WTC11 (cell line): ENCODE measurements around the gene NLRX1. TPM values are rescaled to one million over a fixed set of nuclear protein-coding genes. Genes with fewer than 3 reads are reported as not detected.
A peak's percentile ranks its signal among the peaks of the same experiment; 100 is the strongest.
"Not testable (repeated sequence)": the region's sequence is repeated elsewhere in the genome, so short reads cannot be mapped to it uniquely, and the experiment has no call there.

Experiments
- ATAC-seq: fragments of 200-7000 bp; cut with Tn5 transposase; 2 replicates; pipeline ENCODE4 v1.10.0; 2021; ENCODE audit warnings: mild to moderate bottlenecking, moderate library complexity
- CTCF ChIA-PET: fragments of 300-600 bp; sonication (Branson Sonifier 250); formaldehyde crosslinking; loops from one replicate; lab custom pipeline; 2021; ENCODE audit warnings: antibody characterized with exemption; lab: Charles Lee
- POLR2A ChIA-PET: fragments of 350-600 bp; sonication (Branson Sonifier 250); formaldehyde crosslinking; loops from one replicate; lab custom pipeline; 2021; ENCODE audit warnings: antibody characterized with exemption; lab: Charles Lee
- DNase-seq: peaks from one replicate; pipeline ENCODE4 v3.0.0; 2021; ENCODE audit warnings: low spot score
- H3K27ac Mint-ChIP-seq: 2 replicates; pipeline ENCODE4 v1.8.0; 2021; ENCODE audit warnings: mixed read lengths
- H3K27me3 Mint-ChIP-seq: 2 replicates; pipeline ENCODE4 v1.8.0; 2021; ENCODE audit warnings: low read depth, mild to moderate bottlenecking, moderate library complexity, mixed read lengths
- H3K36me3 Mint-ChIP-seq: 2 replicates; pipeline ENCODE4 v1.8.0; 2021; ENCODE audit warnings: mixed read lengths
- H3K4me1 Mint-ChIP-seq: 2 replicates; pipeline ENCODE4 v1.8.0; 2022; ENCODE audit warnings: mixed read lengths
- H3K4me3 Mint-ChIP-seq: 2 replicates; pipeline ENCODE4 v1.8.0; 2021; ENCODE audit warnings: mild to moderate bottlenecking, moderate library complexity, mixed read lengths
- H3K9me3 Mint-ChIP-seq: 2 replicates; pipeline ENCODE4 v1.8.0; 2021; ENCODE audit warnings: mixed read lengths
- MXD4 ChIP-seq: fragments of 250-450 bp; sonication (Bioruptor Pico); IDR thresholded peaks from 2 replicates; pipeline ENCODE4 v1.8.0; 2021; ENCODE audit warnings: mild to moderate bottlenecking, moderate library complexity, borderline replicate concordance
- NFYB ChIP-seq: sonication (generic); formaldehyde crosslinking; conservative IDR thresholded peaks from 2 replicates; pipeline ENCODE4 v1.8.0; 2022; ENCODE audit warnings: low read depth, missing genetic modification reagents
- total RNA-seq: library from RNA; stranded (reverse); gene quantifications from 3 replicates; pipeline ENCODE4 v1.2.3, GENCODE V29; 2021
- TF ChIP-seq, protein P1 (sequence below): sonication (generic); formaldehyde crosslinking; conservative IDR thresholded peaks from 2 replicates; pipeline ENCODE4 v1.8.1; 2022; ENCODE audit warnings: mild to moderate bottlenecking, missing genetic modification reagents
- TF ChIP-seq, protein P2 (sequence below): sonication (generic); formaldehyde crosslinking; IDR thresholded peaks from 2 replicates; pipeline ENCODE4 v1.8.1; 2023; ENCODE audit warnings: mild to moderate bottlenecking, missing genetic modification reagents, moderate library complexity
- TF ChIP-seq, protein P3 (sequence below): sonication (generic); formaldehyde crosslinking; IDR thresholded peaks from 2 replicates; pipeline ENCODE4 v1.8.0; 2022; ENCODE audit warnings: missing genetic modification reagents
- TF ChIP-seq, protein P4 (sequence below): sonication (generic); formaldehyde crosslinking; IDR thresholded peaks from 2 replicates; pipeline ENCODE4 v1.8.1; 2023; ENCODE audit warnings: mild to moderate bottlenecking, missing genetic modification reagents, borderline replicate concordance
- TF ChIP-seq, protein P5 (sequence below): fragments of 200-600 bp; IDR thresholded peaks from 2 replicates; pipeline ENCODE4 v1.8.0; 2022; ENCODE audit warnings: antibody characterized with exemption
- TF ChIP-seq, protein P6 (sequence below): sonication (generic); formaldehyde crosslinking; IDR thresholded peaks from 2 replicates; pipeline ENCODE4 v1.8.1; 2023; ENCODE audit warnings: mild to moderate bottlenecking, missing genetic modification reagents, moderate library complexity
- TF ChIP-seq, protein P7 (sequence below): sonication (generic); formaldehyde crosslinking; IDR thresholded peaks from 2 replicates; pipeline ENCODE4 v1.8.0; 2022; ENCODE audit warnings: mild to moderate bottlenecking, missing genetic modification reagents

The NLRX1 gene
- total RNA-seq, 1 experiment from 2014 or later, result 20.8 TPM

DNA sequence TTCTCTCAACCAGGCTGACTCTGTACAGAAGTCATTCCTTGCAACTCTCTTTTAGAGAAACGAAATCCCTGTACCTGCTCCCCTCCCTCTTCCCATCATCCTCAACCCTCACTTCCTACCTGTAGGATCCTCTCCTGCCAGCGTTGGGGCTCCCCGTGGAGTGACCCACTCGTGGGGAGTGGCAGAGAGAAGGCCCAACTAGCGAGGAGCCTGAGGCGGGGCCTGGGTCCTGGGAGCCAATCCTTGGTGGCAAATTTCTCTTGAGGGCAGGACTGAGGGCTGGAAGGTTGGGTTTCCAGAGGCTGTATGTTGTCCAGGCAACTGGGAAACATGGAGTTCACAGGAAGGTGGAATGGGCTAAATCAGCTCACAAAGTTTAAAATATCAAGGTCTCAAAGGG is 27.2 kb downstream of the NLRX1 start:
- ChIA-PET CTCF (interaction anchor here (0.9 to 4.4 kb wide), 20 partner anchors 10 to 160 kb away, joined by 3 to 38 read pairs (median 6); partner anchors contain the start of genes C2CD2L, CBL and NLRX1), POLR2A (no interaction called here)
- Mint-ChIP-seq H3K27me3 (no peaks in the 10 kb centered on the region; the same call in 1 of the 2 replicates), H3K4me1 (peaks cover 28% of the 10 kb centered on the region), H3K4me3 (peak overlapping the region; percentile 57), H3K36me3 (no peaks in the 10 kb centered on the region), H3K9me3 (no peaks in the 10 kb centered on the region), H3K27ac (peak overlapping the region; percentile 47; the same call in 1 of the 2 replicates)
- ATAC-seq (peak; percentile 97), DNase-seq (peak; percentile 94)
- TF ChIP-seq, protein P1, sequence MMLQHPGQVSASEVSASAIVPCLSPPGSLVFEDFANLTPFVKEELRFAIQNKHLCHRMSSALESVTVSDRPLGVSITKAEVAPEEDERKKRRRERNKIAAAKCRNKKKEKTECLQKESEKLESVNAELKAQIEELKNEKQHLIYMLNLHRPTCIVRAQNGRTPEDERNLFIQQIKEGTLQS (CRISPR knock-in tag), result no peak
- peak; percentile 77 for TF ChIP-seq NFYB
- TF ChIP-seq, protein P2, sequence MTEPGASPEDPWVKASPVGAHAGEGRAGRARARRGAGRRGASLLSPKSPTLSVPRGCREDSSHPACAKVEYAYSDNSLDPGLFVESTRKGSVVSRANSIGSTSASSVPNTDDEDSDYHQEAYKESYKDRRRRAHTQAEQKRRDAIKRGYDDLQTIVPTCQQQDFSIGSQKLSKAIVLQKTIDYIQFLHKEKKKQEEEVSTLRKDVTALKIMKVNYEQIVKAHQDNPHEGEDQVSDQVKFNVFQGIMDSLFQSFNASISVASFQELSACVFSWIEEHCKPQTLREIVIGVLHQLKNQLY (CRISPR knock-in tag), result no peak
- TF ChIP-seq, protein P3, sequence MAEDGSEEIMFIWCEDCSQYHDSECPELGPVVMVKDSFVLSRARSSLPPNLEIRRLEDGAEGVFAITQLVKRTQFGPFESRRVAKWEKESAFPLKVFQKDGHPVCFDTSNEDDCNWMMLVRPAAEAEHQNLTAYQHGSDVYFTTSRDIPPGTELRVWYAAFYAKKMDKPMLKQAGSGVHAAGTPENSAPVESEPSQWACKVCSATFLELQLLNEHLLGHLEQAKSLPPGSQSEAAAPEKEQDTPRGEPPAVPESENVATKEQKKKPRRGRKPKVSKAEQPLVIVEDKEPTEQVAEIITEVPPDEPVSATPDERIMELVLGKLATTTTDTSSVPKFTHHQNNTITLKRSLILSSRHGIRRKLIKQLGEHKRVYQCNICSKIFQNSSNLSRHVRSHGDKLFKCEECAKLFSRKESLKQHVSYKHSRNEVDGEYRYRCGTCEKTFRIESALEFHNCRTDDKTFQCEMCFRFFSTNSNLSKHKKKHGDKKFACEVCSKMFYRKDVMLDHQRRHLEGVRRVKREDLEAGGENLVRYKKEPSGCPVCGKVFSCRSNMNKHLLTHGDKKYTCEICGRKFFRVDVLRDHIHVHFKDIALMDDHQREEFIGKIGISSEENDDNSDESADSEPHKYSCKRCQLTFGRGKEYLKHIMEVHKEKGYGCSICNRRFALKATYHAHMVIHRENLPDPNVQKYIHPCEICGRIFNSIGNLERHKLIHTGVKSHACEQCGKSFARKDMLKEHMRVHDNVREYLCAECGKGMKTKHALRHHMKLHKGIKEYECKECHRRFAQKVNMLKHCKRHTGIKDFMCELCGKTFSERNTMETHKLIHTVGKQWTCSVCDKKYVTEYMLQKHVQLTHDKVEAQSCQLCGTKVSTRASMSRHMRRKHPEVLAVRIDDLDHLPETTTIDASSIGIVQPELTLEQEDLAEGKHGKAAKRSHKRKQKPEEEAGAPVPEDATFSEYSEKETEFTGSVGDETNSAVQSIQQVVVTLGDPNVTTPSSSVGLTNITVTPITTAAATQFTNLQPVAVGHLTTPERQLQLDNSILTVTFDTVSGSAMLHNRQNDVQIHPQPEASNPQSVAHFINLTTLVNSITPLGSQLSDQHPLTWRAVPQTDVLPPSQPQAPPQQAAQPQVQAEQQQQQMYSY (CRISPR knock-in tag), result peak; percentile 87
- TF ChIP-seq, protein P4, sequence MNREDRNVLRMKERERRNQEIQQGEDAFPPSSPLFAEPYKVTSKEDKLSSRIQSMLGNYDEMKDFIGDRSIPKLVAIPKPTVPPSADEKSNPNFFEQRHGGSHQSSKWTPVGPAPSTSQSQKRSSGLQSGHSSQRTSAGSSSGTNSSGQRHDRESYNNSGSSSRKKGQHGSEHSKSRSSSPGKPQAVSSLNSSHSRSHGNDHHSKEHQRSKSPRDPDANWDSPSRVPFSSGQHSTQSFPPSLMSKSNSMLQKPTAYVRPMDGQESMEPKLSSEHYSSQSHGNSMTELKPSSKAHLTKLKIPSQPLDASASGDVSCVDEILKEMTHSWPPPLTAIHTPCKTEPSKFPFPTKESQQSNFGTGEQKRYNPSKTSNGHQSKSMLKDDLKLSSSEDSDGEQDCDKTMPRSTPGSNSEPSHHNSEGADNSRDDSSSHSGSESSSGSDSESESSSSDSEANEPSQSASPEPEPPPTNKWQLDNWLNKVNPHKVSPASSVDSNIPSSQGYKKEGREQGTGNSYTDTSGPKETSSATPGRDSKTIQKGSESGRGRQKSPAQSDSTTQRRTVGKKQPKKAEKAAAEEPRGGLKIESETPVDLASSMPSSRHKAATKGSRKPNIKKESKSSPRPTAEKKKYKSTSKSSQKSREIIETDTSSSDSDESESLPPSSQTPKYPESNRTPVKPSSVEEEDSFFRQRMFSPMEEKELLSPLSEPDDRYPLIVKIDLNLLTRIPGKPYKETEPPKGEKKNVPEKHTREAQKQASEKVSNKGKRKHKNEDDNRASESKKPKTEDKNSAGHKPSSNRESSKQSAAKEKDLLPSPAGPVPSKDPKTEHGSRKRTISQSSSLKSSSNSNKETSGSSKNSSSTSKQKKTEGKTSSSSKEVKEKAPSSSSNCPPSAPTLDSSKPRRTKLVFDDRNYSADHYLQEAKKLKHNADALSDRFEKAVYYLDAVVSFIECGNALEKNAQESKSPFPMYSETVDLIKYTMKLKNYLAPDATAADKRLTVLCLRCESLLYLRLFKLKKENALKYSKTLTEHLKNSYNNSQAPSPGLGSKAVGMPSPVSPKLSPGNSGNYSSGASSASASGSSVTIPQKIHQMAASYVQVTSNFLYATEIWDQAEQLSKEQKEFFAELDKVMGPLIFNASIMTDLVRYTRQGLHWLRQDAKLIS, result no peak

DNA sequence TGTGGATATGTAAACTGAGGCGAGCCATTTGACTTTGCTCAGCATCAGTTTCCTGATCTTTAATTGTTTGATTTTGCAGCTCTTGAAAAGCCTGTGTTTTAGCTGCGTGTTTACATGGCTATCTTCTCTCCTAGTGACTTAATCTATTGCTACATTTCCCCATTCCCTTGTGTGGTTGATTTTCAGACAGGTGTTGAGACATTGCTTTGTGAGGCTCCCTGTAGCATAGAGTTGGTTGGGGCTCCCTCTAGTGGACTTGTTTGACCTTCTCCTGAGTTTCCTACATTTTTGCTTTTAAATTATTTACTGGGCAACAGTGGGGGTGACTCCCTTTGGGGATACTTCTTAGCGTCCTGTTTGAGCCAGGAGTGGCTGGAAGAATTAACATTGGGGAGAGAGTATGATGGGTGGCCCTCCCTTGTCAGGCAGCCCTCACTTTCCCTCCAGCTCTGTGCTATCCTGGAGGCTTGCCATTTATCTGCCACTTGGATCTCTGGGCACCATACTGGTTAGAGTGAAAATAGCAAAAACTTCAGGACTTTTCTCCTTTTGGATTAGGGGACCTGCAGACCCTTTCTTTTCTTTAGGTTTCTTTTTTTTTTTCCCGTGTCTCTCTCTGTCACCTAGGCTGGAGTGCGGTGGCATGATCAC is 28.4 kb downstream of the NLRX1 start:
- ChIA-PET CTCF (interaction anchor here (0.6 to 4.4 kb wide), 28 partner anchors 8 to 159 kb away, joined by 3 to 38 read pairs (median 5); partner anchors contain the start of genes C2CD2L, CBL, DPAGT1 and HINFP), POLR2A (interaction anchor here (0.5 to 1.5 kb wide), 2 partner anchors 74 to 102 kb away, joined by 3 to 5 read pairs; a partner anchor contains a TSS)
- ATAC-seq, result peak; percentile 73
- Mint-ChIP-seq H3K36me3 (no peaks in the 10 kb centered on the region), H3K27ac (no peak overlapping the region), H3K9me3 (no peaks in the 10 kb centered on the region), H3K27me3 (no peaks in the 10 kb centered on the region; the same call in 1 of the 2 replicates), H3K4me3 (no peak overlapping the region), H3K4me1 (peaks cover 28% of the 10 kb centered on the region)
- peak; percentile 68 for DNase-seq
- TF ChIP-seq, protein P5, sequence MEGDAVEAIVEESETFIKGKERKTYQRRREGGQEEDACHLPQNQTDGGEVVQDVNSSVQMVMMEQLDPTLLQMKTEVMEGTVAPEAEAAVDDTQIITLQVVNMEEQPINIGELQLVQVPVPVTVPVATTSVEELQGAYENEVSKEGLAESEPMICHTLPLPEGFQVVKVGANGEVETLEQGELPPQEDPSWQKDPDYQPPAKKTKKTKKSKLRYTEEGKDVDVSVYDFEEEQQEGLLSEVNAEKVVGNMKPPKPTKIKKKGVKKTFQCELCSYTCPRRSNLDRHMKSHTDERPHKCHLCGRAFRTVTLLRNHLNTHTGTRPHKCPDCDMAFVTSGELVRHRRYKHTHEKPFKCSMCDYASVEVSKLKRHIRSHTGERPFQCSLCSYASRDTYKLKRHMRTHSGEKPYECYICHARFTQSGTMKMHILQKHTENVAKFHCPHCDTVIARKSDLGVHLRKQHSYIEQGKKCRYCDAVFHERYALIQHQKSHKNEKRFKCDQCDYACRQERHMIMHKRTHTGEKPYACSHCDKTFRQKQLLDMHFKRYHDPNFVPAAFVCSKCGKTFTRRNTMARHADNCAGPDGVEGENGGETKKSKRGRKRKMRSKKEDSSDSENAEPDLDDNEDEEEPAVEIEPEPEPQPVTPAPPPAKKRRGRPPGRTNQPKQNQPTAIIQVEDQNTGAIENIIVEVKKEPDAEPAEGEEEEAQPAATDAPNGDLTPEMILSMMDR, result peak; percentile 54
- TF ChIP-seq MXD4 (CRISPR knock-in tag), result no peak

DNA sequence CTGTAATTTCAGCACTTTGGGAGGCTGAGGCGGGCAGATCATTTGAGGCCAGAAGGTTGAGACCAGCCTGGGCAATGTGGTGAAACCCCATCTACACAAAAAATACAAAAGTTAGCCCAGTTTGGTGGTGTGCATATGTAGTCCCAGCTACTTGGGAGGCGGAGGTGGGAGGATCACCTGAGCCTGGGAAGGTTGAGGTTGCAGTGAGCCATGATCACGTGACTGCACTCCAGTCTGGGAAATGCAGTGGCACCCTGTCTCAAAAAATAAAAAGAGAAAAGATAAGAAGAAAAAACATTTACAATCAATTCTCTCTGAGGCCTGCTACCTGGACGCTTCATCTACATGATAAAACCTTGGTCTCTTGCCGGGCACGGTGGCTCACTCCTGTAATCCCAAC is 30.4 kb downstream of the NLRX1 start:
- POLR2A ChIA-PET, result no interaction called here
- H3K27me3 Mint-ChIP-seq, result no peaks in the 10 kb centered on the region; the same call in 1 of the 2 replicates
- H3K9me3 Mint-ChIP-seq, result no peaks in the 10 kb centered on the region
- TF ChIP-seq, protein P6, sequence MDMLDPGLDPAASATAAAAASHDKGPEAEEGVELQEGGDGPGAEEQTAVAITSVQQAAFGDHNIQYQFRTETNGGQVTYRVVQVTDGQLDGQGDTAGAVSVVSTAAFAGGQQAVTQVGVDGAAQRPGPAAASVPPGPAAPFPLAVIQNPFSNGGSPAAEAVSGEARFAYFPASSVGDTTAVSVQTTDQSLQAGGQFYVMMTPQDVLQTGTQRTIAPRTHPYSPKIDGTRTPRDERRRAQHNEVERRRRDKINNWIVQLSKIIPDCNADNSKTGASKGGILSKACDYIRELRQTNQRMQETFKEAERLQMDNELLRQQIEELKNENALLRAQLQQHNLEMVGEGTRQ (CRISPR knock-in tag), result peak; percentile 79
- TF ChIP-seq, protein P1 (CRISPR knock-in tag), result no peak
- TF ChIP-seq, protein P7, sequence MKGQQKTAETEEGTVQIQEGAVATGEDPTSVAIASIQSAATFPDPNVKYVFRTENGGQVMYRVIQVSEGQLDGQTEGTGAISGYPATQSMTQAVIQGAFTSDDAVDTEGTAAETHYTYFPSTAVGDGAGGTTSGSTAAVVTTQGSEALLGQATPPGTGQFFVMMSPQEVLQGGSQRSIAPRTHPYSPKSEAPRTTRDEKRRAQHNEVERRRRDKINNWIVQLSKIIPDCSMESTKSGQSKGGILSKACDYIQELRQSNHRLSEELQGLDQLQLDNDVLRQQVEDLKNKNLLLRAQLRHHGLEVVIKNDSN, result peak; percentile 60; the same call in 1 of the 2 replicates
- CTCF ChIA-PET, result no interaction called here
- ATAC-seq (no peak), DNase-seq (no peak)
- H3K4me3 Mint-ChIP-seq, result no peak overlapping the region
- no peaks in the 10 kb centered on the region for H3K36me3 Mint-ChIP-seq
- H3K4me1 Mint-ChIP-seq, result peaks cover 28% of the 10 kb centered on the region
- peak overlapping the region; percentile 36; the same call in 1 of the 2 replicates for H3K27ac Mint-ChIP-seq

DNA sequence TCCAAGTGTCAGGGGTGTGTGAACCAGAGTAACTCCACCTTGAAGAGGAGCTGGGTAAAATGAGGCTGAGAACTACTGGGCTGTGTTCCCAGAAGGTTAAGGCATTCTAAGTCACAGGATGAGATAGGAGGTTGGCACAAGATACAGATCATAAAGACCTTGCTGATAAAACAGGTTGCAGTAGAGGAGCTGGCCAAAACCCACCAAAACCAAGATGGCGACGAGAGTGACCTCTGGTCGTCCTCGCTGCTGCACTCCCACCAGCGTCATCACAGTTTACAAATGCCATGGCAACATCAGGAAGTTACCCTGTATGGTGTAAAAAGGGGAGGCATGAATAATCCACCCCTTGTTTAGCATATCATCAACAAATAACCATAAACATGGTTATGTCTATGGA is 32.7 kb downstream of the NLRX1 start:
- CTCF ChIA-PET, result not testable (repeated sequence)
- H3K27ac Mint-ChIP-seq, result 0 out of 2 replicates have a peak overlapping the region, but pooled peaks have one; percentile 27

More for the DNA sequence above, 32.7 kb downstream of the NLRX1 start:
- H3K4me3 Mint-ChIP-seq, H3K36me3 Mint-ChIP-seq, POLR2A ChIA-PET, H3K27me3 Mint-ChIP-seq, ATAC-seq, H3K9me3 Mint-ChIP-seq, DNase-seq: not testable (repeated sequence)
- peaks cover 27% of the 10 kb centered on the region for H3K4me1 Mint-ChIP-seq
